ENCODE data around the gene IGSF21. TPM values are rescaled to one million over a fixed set of nuclear protein-coding genes. Genes with fewer than 3 reads are reported as not detected.

The IGSF21 gene
- polyA plus RNA-seq, 2 donors: 0.06 to 0.13 TPM

- Histone ChIP-seq H3K27ac (ENCODE audit: low read depth in 2 of 2, low read length in 1 of 2) (no peak overlapping the region), H3K4me3 (ENCODE audit: low read depth in 1 of 2, low read length in 2 of 2) (no peak overlapping the region), H3K27me3 (ENCODE audit: control insufficient read depth in 1 of 2, insufficient read depth in 2 of 2, low read length in 2 of 2) (no peaks in the 10 kb centered on the region), H3K4me1 (ENCODE audit: control insufficient read depth in 2 of 2, insufficient read depth in 2 of 2, low read length in 1 of 2) (no peaks in the 10 kb centered on the region), H3K9me3 (ENCODE audit: control insufficient read depth in 2 of 2, insufficient read depth in 1 of 2, low read depth in 1 of 2, low read length in 1 of 2) (peaks cover 5 to 21% of the 10 kb centered on the region in 2 donors), H3K36me3 (ENCODE audit: control insufficient read depth in 2 of 2, insufficient read depth in 2 of 2, low read length in 1 of 2) (no peaks in the 10 kb centered on the region)
- WGBS, 2 donors: 75% methylated on average over 8 of the region's 8 CpGs
These were observed 302.1 kb downstream of the IGSF21 start for GRCh38 chr1:18409609-18410237.

GRCh38 chr1:18410407-18410806 lies 302.8 kb downstream of the IGSF21 start:
- no peaks in the 10 kb centered on the region for H3K4me1 ChIP-seq (ENCODE audit: control insufficient read depth in 2 of 2, insufficient read depth in 2 of 2, low read length in 1 of 2)
- no peaks in the 10 kb centered on the region for H3K36me3 ChIP-seq (ENCODE audit: control insufficient read depth in 2 of 2, insufficient read depth in 2 of 2, low read length in 1 of 2)
- no peak overlapping the region for H3K4me3 ChIP-seq (ENCODE audit: low read depth in 1 of 2, low read length in 2 of 2)
- peaks cover 3 to 19% of the 10 kb centered on the region in 2 donors for H3K9me3 ChIP-seq (ENCODE audit: control insufficient read depth in 2 of 2, insufficient read depth in 1 of 2, low read depth in 1 of 2, low read length in 1 of 2)
- no peak overlapping the region for H3K27ac ChIP-seq (ENCODE audit: low read depth in 2 of 2, low read length in 1 of 2)
- WGBS, 2 donors: 58 to 66% methylated on average over 13 of the region's 13 CpGs
- no peaks in the 10 kb centered on the region for H3K27me3 ChIP-seq (ENCODE audit: control insufficient read depth in 1 of 2, insufficient read depth in 2 of 2, low read length in 2 of 2)

DNA sequence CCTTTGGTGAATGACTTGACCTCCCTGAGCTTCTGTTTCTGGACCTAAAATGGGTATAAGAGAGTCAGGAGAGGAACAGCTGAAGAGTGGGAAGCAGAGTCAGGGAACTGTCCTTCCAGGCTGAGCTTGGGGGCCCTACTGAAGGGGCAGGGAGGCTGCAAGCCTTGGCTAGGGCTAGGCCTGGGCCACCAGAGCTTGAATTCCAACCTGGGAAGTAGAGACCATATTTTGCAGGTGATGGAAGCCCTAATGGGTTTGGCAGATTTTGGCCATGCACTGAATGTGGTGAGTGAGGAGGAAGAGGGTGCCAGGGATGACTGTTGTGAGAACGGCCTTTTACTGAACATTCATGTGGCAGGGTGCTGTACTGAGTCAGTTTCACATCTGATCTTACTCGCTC lies 303.7 kb downstream of the IGSF21 start:
- 83 to 92% methylated on average over 2 of the region's 2 CpGs for WGBS, 2 donors
- Histone ChIP-seq H3K4me1 (ENCODE audit: control insufficient read depth in 2 of 2, insufficient read depth in 2 of 2, low read length in 1 of 2) (no peaks in the 10 kb centered on the region), H3K36me3 (ENCODE audit: control insufficient read depth in 2 of 2, insufficient read depth in 2 of 2, low read length in 1 of 2) (no peaks in the 10 kb centered on the region), H3K27me3 (ENCODE audit: control insufficient read depth in 1 of 2, insufficient read depth in 2 of 2, low read length in 2 of 2) (no peaks in the 10 kb centered on the region), H3K4me3 (ENCODE audit: low read depth in 1 of 2, low read length in 2 of 2) (no peak overlapping the region), H3K27ac (ENCODE audit: low read depth in 2 of 2, low read length in 1 of 2) (no peak overlapping the region), H3K9me3 (ENCODE audit: control insufficient read depth in 2 of 2, insufficient read depth in 1 of 2, low read depth in 1 of 2, low read length in 1 of 2) (peaks cover 3 to 19% of the 10 kb centered on the region in 2 donors)

DNA sequence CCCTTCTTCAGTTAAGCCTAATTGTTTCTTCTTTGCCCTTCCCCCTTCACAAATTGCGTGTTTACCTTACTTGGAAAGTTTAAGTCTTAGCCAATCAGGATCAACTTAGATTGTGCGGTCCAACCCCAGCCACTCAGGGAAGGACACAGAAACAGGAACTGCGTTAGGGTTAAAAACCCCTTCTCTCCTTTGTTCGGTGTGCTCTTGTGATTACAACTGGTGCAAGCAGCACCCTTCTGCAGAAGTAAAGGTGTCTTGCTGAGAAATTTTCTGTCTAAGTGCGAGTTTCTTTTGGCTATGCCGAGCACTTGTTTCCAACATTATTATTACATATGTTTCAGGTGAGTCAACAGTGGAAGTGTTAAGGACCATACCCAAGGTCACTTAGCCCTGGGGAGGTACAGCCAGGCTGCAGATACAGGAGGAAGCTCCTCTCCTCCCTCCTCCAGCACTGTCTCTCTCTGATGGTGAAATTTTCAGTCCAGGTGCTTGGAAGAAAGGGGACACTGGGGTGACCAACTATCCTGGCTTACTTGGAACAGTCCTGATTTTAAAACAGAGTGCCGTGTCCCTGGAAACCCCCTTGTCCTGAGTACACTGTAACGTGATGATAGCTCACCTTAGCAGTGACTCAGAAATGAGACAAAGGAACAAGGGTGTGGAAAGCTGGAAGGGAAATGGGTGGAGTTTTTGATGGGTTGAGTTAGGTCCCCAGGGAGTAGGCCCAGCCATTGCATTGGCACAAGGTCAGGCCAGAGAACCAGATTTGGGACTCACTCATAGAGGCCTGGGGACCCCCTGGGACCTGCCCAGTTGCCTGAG lies 304.4 kb downstream of the IGSF21 start:
- H3K4me1 ChIP-seq (ENCODE audit: control insufficient read depth in 2 of 2, insufficient read depth in 2 of 2, low read length in 1 of 2): no peaks in the 10 kb centered on the region
- H3K36me3 ChIP-seq (ENCODE audit: control insufficient read depth in 2 of 2, insufficient read depth in 2 of 2, low read length in 1 of 2): no peaks in the 10 kb centered on the region
- no peak overlapping the region for H3K4me3 ChIP-seq (ENCODE audit: low read depth in 1 of 2, low read length in 2 of 2)
- no peak overlapping the region for H3K27ac ChIP-seq (ENCODE audit: low read depth in 2 of 2, low read length in 1 of 2)
- H3K27me3 ChIP-seq (ENCODE audit: control insufficient read depth in 1 of 2, insufficient read depth in 2 of 2, low read length in 2 of 2): no peaks in the 10 kb centered on the region
- 78 to 84% methylated on average over 8 of the region's 8 CpGs for WGBS, 2 donors
- H3K9me3 ChIP-seq (ENCODE audit: control insufficient read depth in 2 of 2, insufficient read depth in 1 of 2, low read depth in 1 of 2, low read length in 1 of 2): peaks cover 3 to 19% of the 10 kb centered on the region in 2 donors

DNA sequence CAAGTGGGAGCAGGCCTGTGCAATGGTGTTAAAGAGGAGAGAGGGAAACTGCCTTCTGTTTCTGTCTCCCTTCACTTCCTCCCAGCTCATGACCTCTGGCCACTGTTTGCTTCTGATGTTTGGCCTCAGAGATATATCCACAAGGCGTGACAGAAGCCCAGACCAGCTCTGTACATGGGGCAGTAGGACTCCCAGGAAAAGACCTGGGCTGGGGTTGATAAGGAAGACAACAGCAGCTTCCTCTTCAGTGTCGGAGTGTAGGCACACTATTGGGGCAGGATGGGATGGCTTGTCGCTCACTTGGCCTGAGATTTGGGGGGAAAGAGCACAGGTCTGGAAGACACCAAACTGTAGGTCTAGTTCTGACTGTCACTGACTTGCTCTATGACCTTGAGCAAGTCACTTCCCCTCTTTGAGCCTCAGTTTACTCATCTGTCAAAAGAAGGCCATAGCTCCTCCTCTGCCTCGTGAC lies 305.3 kb downstream of the IGSF21 start:
- no peak overlapping the region for H3K4me3 ChIP-seq (ENCODE audit: low read depth in 1 of 2, low read length in 2 of 2)
- H3K27ac ChIP-seq (ENCODE audit: low read depth in 2 of 2, low read length in 1 of 2): no peak overlapping the region
- H3K9me3 ChIP-seq (ENCODE audit: control insufficient read depth in 2 of 2, insufficient read depth in 1 of 2, low read depth in 1 of 2, low read length in 1 of 2): peaks cover 3 to 19% of the 10 kb centered on the region in 2 donors
- H3K36me3 ChIP-seq (ENCODE audit: control insufficient read depth in 2 of 2, insufficient read depth in 2 of 2, low read length in 1 of 2): no peaks in the 10 kb centered on the region
- no peaks in the 10 kb centered on the region for H3K4me1 ChIP-seq (ENCODE audit: control insufficient read depth in 2 of 2, insufficient read depth in 2 of 2, low read length in 1 of 2)
- no peaks in the 10 kb centered on the region for H3K27me3 ChIP-seq (ENCODE audit: control insufficient read depth in 1 of 2, insufficient read depth in 2 of 2, low read length in 2 of 2)
- WGBS, 2 donors: 59 to 77% methylated on average over 4 of the region's 4 CpGs

DNA sequence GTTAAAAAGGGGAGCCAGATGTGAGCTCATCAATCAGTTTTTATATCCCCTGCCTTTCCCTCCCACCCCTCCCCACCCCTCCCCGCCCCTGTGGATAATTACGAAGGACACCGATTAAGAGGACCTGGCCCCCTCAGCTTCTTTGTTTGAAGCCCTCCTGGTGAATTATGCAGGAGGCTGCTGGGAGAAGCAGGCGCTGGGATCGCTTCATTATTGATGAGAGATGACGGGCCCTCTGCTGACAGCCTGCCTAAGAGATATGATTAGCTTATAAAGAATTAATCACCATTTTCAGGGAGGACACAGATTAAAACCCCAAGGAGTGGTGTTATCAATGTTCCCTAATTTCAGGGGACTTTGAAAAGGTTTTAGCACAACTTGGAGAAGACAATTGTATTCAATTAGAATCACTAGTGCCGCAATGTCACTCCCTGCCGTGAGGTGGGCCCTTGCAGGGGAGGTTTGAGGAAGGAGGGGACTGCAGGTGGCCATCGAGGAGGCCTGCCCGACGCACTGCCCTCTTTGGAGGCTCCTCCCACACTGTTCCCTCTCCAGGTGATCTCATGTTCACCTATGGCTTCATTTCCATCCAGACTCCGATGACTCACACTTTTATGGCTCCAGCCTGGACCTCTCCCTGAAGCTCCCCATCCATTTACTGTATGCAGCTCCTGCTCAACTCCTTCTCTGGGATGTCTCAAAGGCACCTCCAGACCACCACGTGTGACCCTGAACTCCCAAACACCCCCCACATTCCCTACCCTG lies 306.1 kb downstream of the IGSF21 start:
- WGBS, 2 donors: 65 to 66% methylated on average over 13 of the region's 13 CpGs
- Histone ChIP-seq H3K27me3 (ENCODE audit: control insufficient read depth in 1 of 2, insufficient read depth in 2 of 2, low read length in 2 of 2) (no peaks in the 10 kb centered on the region), H3K36me3 (ENCODE audit: control insufficient read depth in 2 of 2, insufficient read depth in 2 of 2, low read length in 1 of 2) (no peaks in the 10 kb centered on the region), H3K9me3 (ENCODE audit: control insufficient read depth in 2 of 2, insufficient read depth in 1 of 2, low read depth in 1 of 2, low read length in 1 of 2) (peaks cover 3 to 19% of the 10 kb centered on the region in 2 donors), H3K4me1 (ENCODE audit: control insufficient read depth in 2 of 2, insufficient read depth in 2 of 2, low read length in 1 of 2) (no peaks in the 10 kb centered on the region), H3K27ac (ENCODE audit: low read depth in 2 of 2, low read length in 1 of 2) (no peak overlapping the region), H3K4me3 (ENCODE audit: low read depth in 1 of 2, low read length in 2 of 2) (no peak overlapping the region)

DNA sequence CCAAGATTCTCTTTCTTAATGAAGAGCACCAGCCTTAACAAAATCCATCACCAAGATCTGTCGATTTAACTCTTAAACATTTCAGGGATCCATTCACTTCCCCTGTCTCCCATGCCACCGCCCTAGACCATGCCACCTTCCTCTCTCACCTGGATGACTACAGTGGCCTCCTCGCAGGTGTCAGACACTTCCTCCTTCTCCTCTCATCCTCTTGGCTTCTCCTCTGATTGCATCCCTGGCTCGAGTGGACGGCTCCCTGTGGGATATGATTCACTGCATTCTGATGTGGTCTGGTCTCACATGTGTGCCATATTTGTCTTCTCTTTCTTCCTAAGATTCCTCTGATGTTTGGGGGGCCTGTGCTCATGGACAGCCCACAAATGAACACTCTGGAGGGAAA lies 306.7 kb downstream of the IGSF21 start:
- WGBS, 2 donors: 79 to 81% methylated on average over 5 of the region's 5 CpGs
- Histone ChIP-seq H3K4me3 (ENCODE audit: low read depth in 1 of 2, low read length in 2 of 2) (no peak overlapping the region), H3K27me3 (ENCODE audit: control insufficient read depth in 1 of 2, insufficient read depth in 2 of 2, low read length in 2 of 2) (no peaks in the 10 kb centered on the region)

GRCh38 chr1:18414872-18415447 lies 307.4 kb downstream of the IGSF21 start:
- Histone ChIP-seq H3K36me3 (ENCODE audit: control insufficient read depth in 2 of 2, insufficient read depth in 2 of 2, low read length in 1 of 2) (no peaks in the 10 kb centered on the region), H3K9me3 (ENCODE audit: control insufficient read depth in 2 of 2, insufficient read depth in 1 of 2, low read depth in 1 of 2, low read length in 1 of 2) (peaks cover 3 to 19% of the 10 kb centered on the region in 2 donors), H3K4me3 (ENCODE audit: low read depth in 1 of 2, low read length in 2 of 2) (no peak overlapping the region), H3K4me1 (ENCODE audit: control insufficient read depth in 2 of 2, insufficient read depth in 2 of 2, low read length in 1 of 2) (no peaks in the 10 kb centered on the region), H3K27ac (ENCODE audit: low read depth in 2 of 2, low read length in 1 of 2) (no peak overlapping the region), H3K27me3 (ENCODE audit: control insufficient read depth in 1 of 2, insufficient read depth in 2 of 2, low read length in 2 of 2) (no peaks in the 10 kb centered on the region)
- 84 to 88% methylated on average over 2 of the region's 2 CpGs for WGBS, 2 donors

More for the DNA sequence above, 306.7 kb downstream of the IGSF21 start:
- H3K36me3 ChIP-seq (ENCODE audit: control insufficient read depth in 2 of 2, insufficient read depth in 2 of 2, low read length in 1 of 2): no peaks in the 10 kb centered on the region
- no peak overlapping the region for H3K27ac ChIP-seq (ENCODE audit: low read depth in 2 of 2, low read length in 1 of 2)
- peaks cover 3 to 19% of the 10 kb centered on the region in 2 donors for H3K9me3 ChIP-seq (ENCODE audit: control insufficient read depth in 2 of 2, insufficient read depth in 1 of 2, low read depth in 1 of 2, low read length in 1 of 2)
- no peaks in the 10 kb centered on the region for H3K4me1 ChIP-seq (ENCODE audit: control insufficient read depth in 2 of 2, insufficient read depth in 2 of 2, low read length in 1 of 2)

GRCh38 chr1:18415448-18416027 lies 307.9 kb downstream of the IGSF21 start:
- H3K9me3 ChIP-seq (ENCODE audit: control insufficient read depth in 2 of 2, insufficient read depth in 1 of 2, low read depth in 1 of 2, low read length in 1 of 2): peaks cover 3 to 19% of the 10 kb centered on the region in 2 donors
- H3K4me3 ChIP-seq (ENCODE audit: low read depth in 1 of 2, low read length in 2 of 2): no peak overlapping the region
- 58% methylated on average over 2 of the region's 2 CpGs for WGBS, 2 donors

More at GRCh38 chr1:18415448-18416027, 307.9 kb downstream of the IGSF21 start:
- H3K27ac ChIP-seq (ENCODE audit: low read depth in 2 of 2, low read length in 1 of 2): no peak overlapping the region
- H3K36me3 ChIP-seq (ENCODE audit: control insufficient read depth in 2 of 2, insufficient read depth in 2 of 2, low read length in 1 of 2): no peaks in the 10 kb centered on the region
- H3K27me3 ChIP-seq (ENCODE audit: control insufficient read depth in 1 of 2, insufficient read depth in 2 of 2, low read length in 2 of 2): no peaks in the 10 kb centered on the region
- no peaks in the 10 kb centered on the region for H3K4me1 ChIP-seq (ENCODE audit: control insufficient read depth in 2 of 2, insufficient read depth in 2 of 2, low read length in 1 of 2)
